Measurements from ENCODE around the gene OR6K2.
"Not testable (repeated sequence)": the region's sequence is repeated elsewhere in the genome, so short reads cannot be mapped to it uniquely, and the experiment has no call there.

Gene OR6K2

GRCh38 chr1:158700552-158700951 is at the start of gene OR6K2:
Gene OR6K2, minus strand, starts transcription at chr1:158700652. Its CDS starts 0 bp downstream, at chr1:158700652.
- FAIRE-seq, result no peak
- no peak for DNase-seq (ENCODE audit: insufficient read length, low spot score)

GRCh38 chr1:158735848-158736247 is 35.4 kb upstream of the OR6K2 start:
- FAIRE-seq (no peak), DNase-seq (ENCODE audit: insufficient read length, low spot score) (no peak)

GRCh38 chr1:158732524-158732923 is 32.1 kb upstream of the OR6K2 start:
- FAIRE-seq, result no peak
- no peak for DNase-seq (ENCODE audit: insufficient read length, low spot score)

GRCh38 chr1:158731707-158732106 is 31.3 kb upstream of the OR6K2 start:
- no peak for DNase-seq (ENCODE audit: insufficient read length, low spot score)
- FAIRE-seq, result no peak

- DNase-seq (ENCODE audit: insufficient read length, low spot score) (no peak), FAIRE-seq (no peak)
These were observed 30.0 kb upstream of the OR6K2 start for GRCh38 chr1:158730453-158730852.

- FAIRE-seq, result no peak
- no peak for DNase-seq (ENCODE audit: insufficient read length, low spot score)
These were observed 28.2 kb upstream of the OR6K2 start for GRCh38 chr1:158728510-158729225.

GRCh38 chr1:158724442-158724841 is 24.0 kb upstream of the OR6K2 start:
- FAIRE-seq (no peak), DNase-seq (ENCODE audit: insufficient read length, low spot score) (no peak)

- DNase-seq (ENCODE audit: insufficient read length, low spot score) (no peak), FAIRE-seq (no peak)
These were observed 20.2 kb upstream of the OR6K2 start, which contains the start of gene OR6K3 for GRCh38 chr1:158720620-158721019. Gene OR6K3, minus strand, starts transcription at chr1:158720720. Its CDS starts 2,605 bp downstream, at chr1:158718115.

GRCh38 chr1:158719664-158720063 is 19.2 kb upstream of the OR6K2 start:
- no peak for FAIRE-seq

GRCh38 chr1:158717344-158717743 is 16.9 kb upstream of the OR6K2 start:
- no peak for DNase-seq (ENCODE audit: insufficient read length, low spot score)
- no peak for FAIRE-seq

More at GRCh38 chr1:158719664-158720063, 19.2 kb upstream of the OR6K2 start:
- DNase-seq (ENCODE audit: insufficient read length, low spot score), result no peak

- DNase-seq (ENCODE audit: insufficient read length, low spot score), result no peak
- no peak for FAIRE-seq
These were observed 15.9 kb upstream of the OR6K2 start for GRCh38 chr1:158716335-158716734.

- FAIRE-seq, result no peak
- no peak for DNase-seq (ENCODE audit: insufficient read length, low spot score)
These were observed 14.3 kb upstream of the OR6K2 start for GRCh38 chr1:158714754-158715153.

- DNase-seq (ENCODE audit: insufficient read length, low spot score) (no peak), FAIRE-seq (no peak)
These were observed 10.6 kb upstream of the OR6K2 start for GRCh38 chr1:158711098-158711497.

- no peak for DNase-seq (ENCODE audit: insufficient read length, low spot score)
- no peak for FAIRE-seq
These were observed 5.6 kb upstream of the OR6K2 start for GRCh38 chr1:158706096-158706495.

GRCh38 chr1:158694596-158694995 is 5.9 kb downstream of the OR6K2 start:
- no peak for DNase-seq (ENCODE audit: insufficient read length, low spot score)
- no peak for FAIRE-seq

GRCh38 chr1:158692356-158692755 is 8.1 kb downstream of the OR6K2 start:
- FAIRE-seq, result no peak

GRCh38 chr1:158691907-158692306 is 8.5 kb downstream of the OR6K2 start:
- DNase-seq (ENCODE audit: insufficient read length, low spot score) (no peak), FAIRE-seq (no peak)

More at GRCh38 chr1:158692356-158692755, 8.1 kb downstream of the OR6K2 start:
- no peak for DNase-seq (ENCODE audit: insufficient read length, low spot score)

- FAIRE-seq; DNase-seq (ENCODE audit: insufficient read length, low spot score): not testable (repeated sequence)
These were observed 9.3 kb downstream of the OR6K2 start for GRCh38 chr1:158691149-158691548.

GRCh38 chr1:158689875-158690274 is 10.6 kb downstream of the OR6K2 start:
- FAIRE-seq (no peak), DNase-seq (ENCODE audit: insufficient read length, low spot score) (no peak)

GRCh38 chr1:158689110-158689509 is 11.3 kb downstream of the OR6K2 start:
- DNase-seq (ENCODE audit: insufficient read length, low spot score) (no peak), FAIRE-seq (no peak)

- not testable (repeated sequence) for DNase-seq (ENCODE audit: insufficient read length, low spot score); FAIRE-seq
These were observed 12.1 kb downstream of the OR6K2 start for GRCh38 chr1:158688343-158688742.

GRCh38 chr1:158687037-158687436 is 13.4 kb downstream of the OR6K2 start:
- FAIRE-seq (no peak), DNase-seq (ENCODE audit: insufficient read length, low spot score) (no peak)
